AG08395 (cell line): ENCODE measurements around the gene MED13L.

Source experiments
- DNase-seq: peaks from one replicate; pipeline ENCODE4 v3.0.0; 2012; ENCODE audit warnings: mixed read lengths, low spot score

Gene MED13L

DNA sequence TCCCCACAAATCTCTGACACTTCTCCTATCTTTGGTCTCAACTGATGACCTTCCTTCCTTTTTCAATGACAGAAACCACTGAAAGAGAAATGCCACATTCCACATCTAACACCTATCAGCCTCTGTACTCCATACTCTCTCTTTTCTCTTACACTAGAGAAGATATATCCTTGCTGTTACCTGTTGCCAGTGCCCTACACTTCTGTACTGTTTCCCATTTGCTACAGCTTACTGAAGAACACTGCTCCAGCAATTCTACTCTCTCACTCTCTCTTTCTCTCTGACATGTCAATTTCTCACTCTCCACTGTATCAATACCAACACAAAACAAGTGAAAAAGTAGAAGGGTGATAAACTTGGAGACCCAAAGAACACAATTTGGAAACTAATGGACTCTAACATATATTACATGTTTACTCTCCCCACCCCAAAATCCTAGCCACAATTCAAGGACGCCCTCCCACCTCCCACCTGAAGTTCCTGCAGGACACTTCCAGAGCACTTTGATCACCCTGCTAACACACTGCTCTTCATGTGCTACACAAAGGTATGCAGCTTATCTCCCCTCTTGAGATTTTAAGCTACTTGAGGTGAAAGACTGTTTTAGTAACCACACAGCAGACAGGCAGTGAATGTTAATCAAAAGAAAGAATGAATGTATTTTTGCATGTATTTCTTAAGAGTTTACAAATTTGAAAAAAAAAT, 95.0 kb downstream of the MED13L start:
- no peak for DNase-seq

DNA sequence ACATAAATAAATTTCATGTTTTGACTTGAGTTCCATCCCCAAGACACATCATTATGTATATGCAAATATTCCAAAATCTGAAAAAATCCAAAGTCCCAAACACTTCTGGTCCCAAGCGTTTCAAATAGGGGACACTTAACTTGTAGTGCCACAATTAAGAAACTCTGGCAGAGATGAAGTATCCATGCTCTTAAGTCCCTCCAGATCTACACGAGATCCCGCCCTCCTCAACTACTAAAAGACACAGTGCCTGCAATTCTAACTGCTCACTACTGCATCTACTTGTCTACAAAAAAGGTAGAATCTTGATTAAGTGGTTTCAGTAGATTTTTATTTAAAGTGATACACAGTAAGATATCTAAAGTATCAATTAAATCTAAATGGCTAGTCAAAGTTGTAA, 97.0 kb downstream of the MED13L start:
- DNase-seq, result no peak

DNA sequence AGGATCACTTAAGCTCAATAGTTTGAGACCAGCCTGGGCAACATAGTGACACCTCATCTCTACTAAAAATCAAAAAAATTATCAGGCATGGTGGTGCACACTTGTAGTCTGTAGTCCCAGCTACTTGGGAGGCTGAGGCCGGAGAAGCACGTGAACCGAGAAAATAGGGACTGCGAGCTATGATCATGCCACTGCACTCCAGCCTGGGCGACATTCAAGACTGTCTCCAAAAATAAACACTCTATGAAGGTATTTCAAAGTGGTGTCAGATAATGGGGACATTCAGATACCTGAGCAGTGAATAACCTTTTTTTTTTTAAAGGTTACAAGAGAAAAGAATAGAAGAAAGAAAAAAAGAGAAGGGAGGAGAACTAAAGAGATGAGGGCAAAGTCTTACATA, 98.1 kb downstream of the MED13L start:
- DNase-seq, result no peak

DNA sequence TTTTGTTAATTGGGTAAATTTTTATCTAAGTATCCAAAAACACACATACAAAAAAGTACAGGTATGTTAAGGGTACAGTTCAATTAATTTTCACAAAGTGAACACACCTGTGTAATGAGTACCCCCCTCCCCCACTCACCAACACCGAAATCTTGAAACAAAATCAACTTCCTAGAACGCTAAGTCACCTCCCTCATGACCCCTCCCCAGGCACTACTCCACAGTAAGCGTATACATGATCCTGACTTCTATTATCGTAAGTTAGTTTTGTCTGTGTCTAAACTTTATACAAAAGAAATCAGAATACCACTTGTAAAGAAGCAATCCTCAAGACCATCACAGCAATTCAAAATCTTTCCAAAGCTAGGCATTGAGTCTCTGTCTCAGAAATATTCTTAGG, 100.5 kb downstream of the MED13L start:
- DNase-seq, result no peak

DNA sequence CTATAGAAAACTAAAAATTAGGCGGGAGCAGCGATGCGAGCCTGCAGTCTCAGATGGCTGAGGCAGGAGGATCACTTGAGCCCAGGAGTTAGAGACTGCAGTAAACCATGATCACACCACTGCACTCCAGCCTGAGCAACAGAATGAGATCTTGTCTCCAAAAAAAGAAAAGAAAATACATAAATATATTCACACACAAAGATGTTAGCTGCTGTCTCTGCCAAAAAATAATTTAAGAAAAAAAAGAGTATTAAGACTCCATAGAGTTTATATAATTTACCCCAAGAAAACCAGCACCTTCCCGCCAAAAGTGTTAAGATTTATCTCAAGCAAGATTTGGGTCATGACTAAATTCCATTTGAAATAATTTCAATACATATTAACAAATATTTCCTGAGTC, 102.6 kb downstream of the MED13L start:
- DNase-seq, result no peak

- DNase-seq, result no peak
Observed at GRCh38 chr12:116174006-116174405, 103.5 kb downstream of the MED13L start.

DNA sequence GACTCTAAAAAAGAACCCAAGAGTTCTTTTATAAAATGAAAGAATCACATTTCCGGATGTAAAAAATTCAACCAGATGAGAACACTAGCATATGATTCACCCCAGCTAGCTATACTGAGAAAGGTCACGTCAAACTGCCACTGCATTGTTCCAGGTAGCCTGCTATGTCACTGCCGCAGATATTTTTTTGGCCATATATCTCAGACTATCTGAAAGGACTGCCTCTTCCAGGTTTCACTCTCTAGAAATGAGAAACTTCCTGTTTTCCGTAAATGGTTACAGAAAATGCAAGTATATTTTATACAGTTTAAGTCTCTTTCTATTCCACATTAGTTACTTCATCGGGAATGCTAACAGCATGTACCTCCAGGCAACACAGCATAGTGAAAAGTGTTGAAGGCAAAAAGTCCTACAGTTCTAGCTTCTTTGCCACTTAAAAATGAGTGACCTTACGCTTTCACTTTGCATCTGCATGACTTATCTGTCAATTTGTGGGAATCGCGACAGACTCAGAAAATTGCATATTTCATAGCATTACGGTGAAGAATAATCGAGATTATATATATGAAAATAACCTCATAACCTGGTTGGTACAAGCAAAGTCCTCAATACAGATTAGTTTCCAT, 105.2 kb downstream of the MED13L start:
- DNase-seq, result no peak

DNA sequence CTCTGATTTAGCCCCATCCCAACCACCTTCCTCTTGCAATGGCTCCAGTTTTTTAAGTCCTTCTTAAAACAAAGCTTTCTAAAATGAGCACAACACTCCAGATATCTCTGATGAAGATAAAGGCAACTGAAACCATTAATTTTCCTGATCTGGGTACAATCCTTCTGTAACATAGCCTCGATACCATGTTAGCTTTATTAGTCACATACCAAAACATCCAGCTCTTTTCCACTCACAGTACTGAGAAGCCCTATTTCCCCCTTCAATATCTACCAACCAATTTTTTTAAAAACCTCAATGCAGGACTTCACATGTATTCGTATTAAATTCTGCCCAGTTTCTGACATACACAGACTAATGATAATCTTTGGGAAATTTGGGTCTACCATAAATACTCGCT, 105.9 kb downstream of the MED13L start:
- no peak for DNase-seq

DNA sequence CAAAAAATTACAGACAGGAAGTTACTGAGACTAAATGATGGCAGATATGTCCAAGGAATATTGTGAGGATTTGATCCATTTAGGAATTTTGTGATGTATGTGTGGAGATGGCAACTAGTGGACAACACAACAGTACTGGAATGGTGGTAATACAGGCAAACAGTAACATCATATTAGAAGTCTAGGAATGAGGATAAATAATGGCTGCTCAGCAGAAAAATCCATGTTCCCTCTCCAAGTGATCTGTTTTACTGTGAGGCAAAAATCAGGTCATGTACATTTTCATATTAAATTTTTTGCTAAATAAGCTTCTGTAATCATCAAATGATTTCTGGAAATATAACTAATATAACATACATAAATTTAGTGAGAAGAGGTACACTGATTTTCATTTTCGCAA, 108.4 kb downstream of the MED13L start:
- DNase-seq, result no peak

DNA sequence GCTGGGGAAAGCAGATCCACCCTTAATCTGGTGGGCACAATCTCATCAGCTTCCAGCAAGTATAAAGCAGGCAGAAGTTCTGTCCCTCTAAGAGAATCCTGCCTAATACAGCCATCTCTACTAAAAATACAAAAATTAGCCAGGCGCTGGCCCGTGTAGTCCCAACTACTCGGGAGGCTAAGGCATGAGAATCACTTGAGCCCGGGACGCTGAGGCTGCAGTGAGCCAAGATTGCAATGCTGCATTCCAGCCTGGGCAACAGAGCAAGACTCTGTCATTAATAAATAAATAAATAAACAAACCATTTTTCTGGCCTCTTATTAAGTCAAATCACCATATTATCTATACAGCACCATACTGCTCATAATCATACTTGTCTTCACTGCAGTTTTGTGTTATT, 111.2 kb downstream of the MED13L start:
- no peak for DNase-seq

DNA sequence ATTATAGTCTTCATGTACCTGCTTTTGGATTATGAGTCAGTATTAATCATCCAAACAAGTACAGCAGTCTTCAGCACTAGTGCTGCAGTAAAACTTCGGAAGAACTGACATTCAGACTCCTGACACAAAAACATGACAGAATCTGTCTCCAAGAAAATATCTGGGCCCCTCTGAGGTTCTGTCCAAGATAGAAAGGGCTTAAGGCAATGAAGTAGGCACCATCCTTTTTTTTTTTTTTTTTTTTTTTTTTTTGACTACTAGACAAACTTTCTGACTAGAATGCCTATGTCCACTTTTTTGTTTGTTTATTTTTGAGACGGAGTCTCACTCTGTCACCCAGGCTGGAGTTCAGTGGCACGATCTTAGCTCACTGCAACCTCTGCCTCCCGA, 112.5 kb downstream of the MED13L start:
- no peak for DNase-seq

DNA sequence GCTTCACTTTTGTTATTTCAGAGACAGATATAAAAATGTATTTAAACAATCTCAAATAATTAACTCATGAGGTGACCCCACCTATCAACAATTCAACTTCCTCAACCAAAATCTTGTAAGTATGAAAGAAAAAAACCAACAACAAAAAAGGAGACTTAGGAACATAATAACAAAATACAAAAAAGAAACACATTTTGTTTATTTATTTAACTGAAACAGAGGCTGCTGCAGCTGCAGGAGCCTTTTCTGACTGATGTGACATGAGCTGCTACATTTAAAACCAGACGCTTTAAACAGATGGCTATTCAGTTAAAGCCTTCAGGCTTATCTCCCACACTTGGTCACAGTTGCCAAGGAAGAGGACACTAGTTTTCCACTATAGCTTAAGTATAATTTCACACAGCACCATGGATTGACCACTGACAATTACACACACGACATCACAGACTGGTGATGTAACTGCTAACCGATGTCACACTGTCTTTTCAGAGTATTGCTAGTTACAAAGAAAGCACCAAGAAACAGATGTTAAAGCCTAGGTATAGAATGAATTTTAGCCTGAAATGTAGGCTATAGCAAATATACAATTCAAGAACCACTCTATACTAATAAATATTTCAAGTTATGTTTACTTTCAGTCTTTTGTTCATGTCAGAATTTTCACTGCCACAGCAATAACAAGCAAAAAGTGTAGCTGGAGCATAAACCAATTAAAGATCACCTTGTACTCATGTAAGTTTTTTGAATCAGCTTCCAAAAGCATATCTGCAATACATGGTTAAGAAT, 113.0 kb downstream of the MED13L start:
- no peak for DNase-seq

DNA sequence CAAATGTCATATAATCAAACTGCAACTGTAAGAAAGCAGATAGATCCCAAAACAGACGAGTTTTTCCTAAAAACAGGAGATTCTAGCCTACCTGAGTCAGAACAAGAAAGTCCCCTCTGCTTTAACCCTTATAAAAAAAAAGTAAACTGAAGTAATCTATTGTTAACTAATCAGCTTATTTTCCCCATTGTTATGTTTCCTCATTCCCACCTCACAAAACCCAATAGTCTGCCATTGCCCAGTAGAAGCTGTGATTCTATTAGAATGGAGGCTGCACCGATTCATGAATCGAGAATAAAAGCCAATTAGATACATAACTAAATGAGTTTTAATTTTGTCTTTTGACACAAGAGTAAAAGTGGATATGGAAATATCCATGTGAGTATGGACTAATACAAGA, 115.4 kb downstream of the MED13L start:
- DNase-seq, result no peak

DNA sequence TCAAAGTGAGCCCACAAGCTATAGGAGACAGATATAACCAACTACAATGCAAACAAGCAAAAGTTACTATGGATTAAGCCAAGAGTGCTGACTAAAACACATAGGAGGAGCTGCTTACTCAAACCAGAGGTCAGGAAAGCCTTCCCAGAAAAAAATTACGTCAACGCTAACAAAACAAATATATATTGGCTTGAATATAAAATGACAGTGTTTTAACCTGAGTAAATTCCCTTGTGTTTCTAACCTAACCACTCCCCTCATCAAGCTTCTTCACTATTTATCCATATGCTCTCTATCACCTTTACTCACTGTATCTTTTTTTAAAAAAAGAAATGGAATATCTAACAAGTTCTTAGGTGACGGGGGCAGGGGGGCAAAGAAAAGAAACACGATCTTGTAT, 115.9 kb downstream of the MED13L start:
- DNase-seq, result no peak

GRCh38 chr12:116160883-116161458, 116.5 kb downstream of the MED13L start:
- DNase-seq, result no peak

- DNase-seq, result no peak
Observed at GRCh38 chr12:116160231-116160630, 117.3 kb downstream of the MED13L start.

- no peak for DNase-seq
Observed at GRCh38 chr12:116159593-116160200, 117.8 kb downstream of the MED13L start.

- DNase-seq, result no peak
Observed at GRCh38 chr12:116159175-116159574, 118.3 kb downstream of the MED13L start.

DNA sequence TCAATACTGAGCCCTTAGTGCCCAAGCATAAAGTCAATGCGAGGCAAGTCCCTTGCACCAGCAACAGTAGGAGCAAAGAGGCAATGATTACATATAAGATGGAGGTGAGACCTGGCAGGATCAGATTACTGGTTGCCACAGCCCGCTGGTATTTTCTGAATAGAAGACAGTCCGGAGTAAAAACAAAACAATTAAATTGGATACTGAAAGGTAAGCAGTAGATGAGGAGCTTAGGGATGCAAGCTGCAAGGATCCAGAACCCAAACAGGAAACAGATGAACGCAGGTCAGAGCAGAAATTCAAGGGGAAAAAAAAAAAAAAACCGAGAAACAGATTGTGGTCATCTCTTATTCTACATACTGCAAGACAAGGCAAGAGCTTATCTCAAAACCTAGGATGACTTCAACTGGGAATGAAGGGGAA, 119.6 kb downstream of the MED13L start:
- no peak for DNase-seq

DNA sequence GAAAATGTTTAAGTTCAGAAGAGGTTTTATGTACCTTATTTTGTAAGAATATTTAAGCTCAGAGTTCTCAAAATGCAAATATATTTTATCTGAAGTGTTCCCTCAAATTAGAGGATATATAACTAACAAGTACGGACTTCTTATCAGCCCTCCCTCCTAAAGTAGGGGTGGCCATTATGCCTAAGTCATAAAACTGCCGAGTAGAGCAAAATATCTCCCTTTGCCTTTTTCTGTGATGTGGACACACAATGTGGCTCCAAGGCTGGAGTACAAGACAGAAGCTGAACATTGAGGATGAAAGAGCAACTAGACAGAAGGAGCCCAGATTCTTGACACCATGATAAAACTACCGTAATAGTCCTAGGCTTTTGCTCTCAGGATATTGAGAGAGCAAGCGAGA, 120.9 kb downstream of the MED13L start:
- no peak for DNase-seq

DNA sequence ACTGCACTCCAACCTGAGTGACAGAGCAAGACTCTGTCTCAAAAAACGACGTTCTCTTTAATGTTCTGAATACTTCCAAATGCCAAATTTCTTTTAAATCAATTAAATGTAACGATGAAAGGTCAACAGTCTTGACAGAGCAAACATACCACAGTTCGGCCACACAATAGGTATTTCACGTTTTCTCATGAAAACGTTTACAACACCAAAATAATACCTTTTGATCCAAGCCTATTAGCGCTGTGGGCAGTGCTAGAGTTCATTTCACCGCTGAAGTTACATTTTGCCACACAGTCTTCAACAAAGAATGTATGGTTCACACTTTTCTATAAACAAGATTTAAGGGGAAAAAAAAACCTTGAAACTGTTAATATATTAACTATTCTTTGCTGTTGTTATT, 122.1 kb downstream of the MED13L start:
- DNase-seq, result no peak

DNA sequence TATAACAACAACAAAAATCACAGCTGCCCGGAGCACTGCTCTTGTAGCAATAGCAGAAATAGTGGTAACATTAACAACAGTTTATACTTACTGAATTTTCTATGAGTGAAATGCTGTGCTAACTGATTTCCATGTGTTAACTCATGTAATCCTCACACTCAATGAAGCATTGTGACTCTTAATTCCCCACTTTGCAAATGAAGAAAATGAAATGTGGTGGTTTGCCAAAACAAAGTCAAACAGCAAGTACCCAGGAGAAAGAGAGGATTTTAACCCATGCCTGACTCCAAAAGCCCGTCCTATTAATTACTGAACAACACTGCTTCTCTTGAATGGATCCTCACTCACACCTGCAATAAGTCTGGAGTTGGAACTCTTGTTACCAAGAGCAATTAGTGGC, 123.5 kb downstream of the MED13L start:
- DNase-seq, result no peak

GRCh38 chr12:116153113-116153512, 124.4 kb downstream of the MED13L start:
- no peak for DNase-seq
